Neural cell (in vitro differentiated cells): ENCODE measurements around the gene SMIM35. TPM values are rescaled to one million over a fixed set of nuclear protein-coding genes. Genes with fewer than 3 reads are reported as not detected.

ENCODE experiments used
- H2AFZ ChIP-seq: fragments of 200-600, 300-800 bp; sonication (generic), shearing (Covaris generic); 2 replicates; pipeline ENCODE4 v1.6.0; 2014; ENCODE audit warnings: low read depth, mild to moderate bottlenecking, antibody characterized with exemption, low read length, moderate library complexity
- H3F3A ChIP-seq: fragments of 200-600 bp; shearing (Covaris generic); 2 replicates; pipeline ENCODE4 v1.6.1; 2016; ENCODE audit warnings: mild to moderate bottlenecking, moderate library complexity, mixed read lengths, antibody characterized with exemption, low read length; ENCODE audit not compliant: insufficient read depth, poor library complexity, severe bottlenecking
- H3K27ac ChIP-seq: fragments of 200-600, 300-800 bp; sonication (generic), shearing (Covaris generic); 2 replicates; pipeline ENCODE4 v1.5.1; 2014; ENCODE audit warnings: mild to moderate bottlenecking, low read length, moderate library complexity
- H3K27me3 ChIP-seq: fragments of 300-800, 200-600 bp; sonication (generic), shearing (Covaris generic); 2 replicates; pipeline ENCODE4 v1.6.0; 2014; ENCODE audit warnings: mild to moderate bottlenecking, low read depth, low read length, moderate library complexity; ENCODE audit not compliant: insufficient read depth
- H3K36me3 ChIP-seq: fragments of 300-800, 200-600 bp; sonication (generic), shearing (Covaris generic); 2 replicates; pipeline ENCODE4 v1.5.1; 2014; ENCODE audit warnings: mild to moderate bottlenecking, antibody characterized with exemption, low read length, moderate library complexity; ENCODE audit not compliant: insufficient read depth
- H3K4me2 ChIP-seq: fragments of 300-800, 200-600 bp; sonication (generic), shearing (Covaris generic); 2 replicates; pipeline ENCODE4 v1.6.0; 2014; ENCODE audit warnings: mild to moderate bottlenecking, low read length
- H3K4me3 ChIP-seq: fragments of 300-800, 200-600 bp; sonication (generic), shearing (Covaris generic); 2 replicates; pipeline ENCODE4 v1.5.1; 2014; ENCODE audit warnings: mild to moderate bottlenecking, low read length, moderate library complexity
- H3K79me2 ChIP-seq: fragments of 200-600 bp; shearing (Covaris generic); replicated peaks from 2 replicates; pipeline ENCODE4 v1.6.0; 2014; ENCODE audit warnings: mild to moderate bottlenecking, low read length, moderate library complexity; ENCODE audit not compliant: insufficient read depth
- H3K9ac ChIP-seq: fragments of 300-800, 200-600 bp; sonication (generic), shearing (Covaris generic); 2 replicates; pipeline ENCODE4 v1.6.1; 2016; ENCODE audit warnings: mild to moderate bottlenecking, low read length, mixed read lengths
- H3K9me2 ChIP-seq: fragments of 200-600 bp; shearing (Covaris generic); 2 replicates; pipeline ENCODE4 v1.6.1; 2016; ENCODE audit warnings: mild to moderate bottlenecking, low read length, mixed read lengths; ENCODE audit not compliant: insufficient read depth
- H3K9me3 ChIP-seq: fragments of 200-600, 300-800 bp; sonication (generic), shearing (Covaris generic); 2 replicates; pipeline ENCODE4 v1.6.1; 2016; ENCODE audit warnings: mild to moderate bottlenecking, mixed run types, low read length, moderate library complexity, mixed read lengths
- H4K20me1 ChIP-seq: fragments of 200-600 bp; shearing (Covaris generic); 2 replicates; pipeline ENCODE4 v1.6.1; 2016; ENCODE audit warnings: mild to moderate bottlenecking, mixed run types; ENCODE audit not compliant: insufficient read depth
- CTCF ChIP-seq: fragments of 450-650 bp; IDR thresholded peaks from 2 replicates; pipeline ENCODE4 v1.5.1; 2014; ENCODE audit warnings: antibody characterized with exemption, mild to moderate bottlenecking, moderate library complexity; ENCODE audit not compliant: poor library complexity, severe bottlenecking
- EP300 ChIP-seq: fragments of 450-650 bp; conservative IDR thresholded peaks from 2 replicates; pipeline ENCODE4 v1.6.1; 2014; ENCODE audit warnings: antibody characterized with exemption, mild to moderate bottlenecking, moderate library complexity; ENCODE audit not compliant: poor library complexity, severe bottlenecking
- EZH2 ChIP-seq: fragments of 200-600, 300-800 bp; shearing (Covaris generic), sonication (generic); IDR thresholded peaks from 2 replicates; pipeline ENCODE4 v1.6.1; 2014; ENCODE audit warnings: antibody characterized with exemption, low read length, borderline replicate concordance, mild to moderate bottlenecking; ENCODE audit not compliant: insufficient read depth, poor library complexity, severe bottlenecking
- MXI1 ChIP-seq: fragments of 450-650 bp; conservative IDR thresholded peaks from 2 replicates; pipeline ENCODE4 v1.6.1; 2014; ENCODE audit warnings: antibody characterized with exemption, mild to moderate bottlenecking; ENCODE audit not compliant: poor library complexity, severe bottlenecking
- POLR2AphosphoS5 ChIP-seq: IDR thresholded peaks from 2 replicates; pipeline ENCODE4 v1.6.1; 2012
- RAD21 ChIP-seq: fragments of 450-650 bp; conservative IDR thresholded peaks from 2 replicates; pipeline ENCODE4 v1.6.1; 2014; ENCODE audit warnings: antibody characterized with exemption, mild to moderate bottlenecking, moderate library complexity
- REST ChIP-seq: IDR thresholded peaks from 2 replicates; pipeline ENCODE4 v1.6.1; 2012; ENCODE audit warnings: borderline replicate concordance
- SMC3 ChIP-seq: fragments of 450-650 bp; conservative IDR thresholded peaks from 2 replicates; pipeline ENCODE4 v1.6.1; 2014; ENCODE audit warnings: antibody characterized with exemption, mild to moderate bottlenecking, moderate library complexity; ENCODE audit not compliant: poor library complexity
- TAF1 ChIP-seq: IDR thresholded peaks from 2 replicates; pipeline ENCODE4 v1.6.1; 2012; ENCODE audit warnings: low read depth
- polyA plus RNA-seq: library from polyadenylated mRNA; depleted of rRNA; stranded (reverse); fragments of >200 nt; gene quantifications from 2 replicates; pipeline ENCODE4 v1.2.3, GENCODE V29; 2014

Gene SMIM35
- polyA plus RNA-seq, 1 donor from 2014 or later: not detected

GRCh38 chr11:118021146-118021545, 65.6 kb downstream of the SMIM35 start:
- Histone ChIP-seq H3K4me3 (no peak overlapping the region), H3K9me3 (no peaks in the 10 kb centered on the region), H3K9me2 (no peaks in the 10 kb centered on the region), H3F3A (no peaks in the 10 kb centered on the region), H4K20me1 (no peaks in the 10 kb centered on the region), H3K36me3 (no peaks in the 10 kb centered on the region), H3K79me2 (no peaks in the 10 kb centered on the region), H3K27ac (no peak overlapping the region), H3K9ac (no peak overlapping the region), H2AFZ (no peak overlapping the region), H3K27me3 (no peaks in the 10 kb centered on the region), H3K4me2 (no peak overlapping the region)
- TF ChIP-seq REST (no peak), MXI1 (no peak), SMC3 (no peak), CTCF (no peak), RAD21 (no peak), TAF1 (no peak), EZH2 (no peak), POLR2AphosphoS5 (no peak), EP300 (no peak)

GRCh38 chr11:118018401-118018800, 68.4 kb downstream of the SMIM35 start:
- no peak overlapping the region for H3K27ac ChIP-seq
- H3K9me2 ChIP-seq: no peaks in the 10 kb centered on the region
- no peaks in the 10 kb centered on the region for H3F3A ChIP-seq
- TF ChIP-seq EZH2: no peak
- TF ChIP-seq REST: no peak
- no peak for TF ChIP-seq CTCF
- TF ChIP-seq TAF1: no peak
- no peak for TF ChIP-seq SMC3
- no peak for TF ChIP-seq EP300
- TF ChIP-seq MXI1: no peak
- no peak for TF ChIP-seq POLR2AphosphoS5
- no peak for TF ChIP-seq RAD21
- H3K4me2 ChIP-seq: no peak overlapping the region
- H3K4me3 ChIP-seq: no peak overlapping the region
- no peaks in the 10 kb centered on the region for H3K36me3 ChIP-seq
- H2AFZ ChIP-seq: no peak overlapping the region
- H4K20me1 ChIP-seq: no peaks in the 10 kb centered on the region
- H3K27me3 ChIP-seq: no peaks in the 10 kb centered on the region
- H3K79me2 ChIP-seq: no peaks in the 10 kb centered on the region
- H3K9me3 ChIP-seq: no peaks in the 10 kb centered on the region
- H3K9ac ChIP-seq: no peak overlapping the region
